Measurements from ENCODE around the gene CNGA3.

The CNGA3 gene

DNA sequence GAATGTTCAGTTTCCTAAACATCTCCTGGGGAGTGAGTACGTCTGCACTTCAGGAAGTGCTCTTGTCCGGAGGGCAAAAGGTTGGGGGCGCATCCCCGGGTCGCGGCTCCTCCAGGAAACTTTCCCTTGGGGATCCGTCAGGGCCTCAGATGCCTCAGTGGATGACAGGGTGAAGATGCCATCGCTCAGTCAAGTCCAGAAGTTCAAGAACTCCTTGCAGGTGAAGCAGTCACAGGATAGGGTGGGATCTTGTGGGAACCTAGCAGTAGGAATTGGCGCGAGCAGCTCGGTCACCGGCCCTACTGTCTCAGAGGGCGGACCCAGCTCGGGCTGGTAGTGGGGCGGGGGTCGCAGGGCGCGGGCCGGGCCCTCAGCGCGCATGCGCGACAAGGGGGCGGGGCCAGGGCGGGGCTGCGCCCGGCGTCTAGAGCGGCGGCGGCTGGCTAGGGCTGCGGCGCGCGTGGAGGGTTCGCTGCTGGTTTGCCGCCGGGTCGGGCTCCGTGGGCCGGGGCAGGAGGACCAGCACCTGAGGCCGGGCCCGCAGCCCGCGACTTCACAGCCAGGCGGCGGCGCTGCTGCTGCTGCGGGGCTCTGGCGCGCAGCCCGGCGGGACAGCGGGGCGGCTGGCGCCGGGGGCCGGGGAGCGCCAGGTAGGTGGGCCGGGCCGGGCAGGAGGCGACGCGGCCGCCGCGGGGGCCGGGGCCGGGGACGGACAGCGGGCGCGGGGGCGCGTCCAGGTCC is 98.3 kb downstream of the CNGA3 start, which contains the start of gene INPP4A:
Gene INPP4A (plus strand): TSS at position 423 of the 741 bp plus-strand sequence. CDS start 75,191 bp downstream, outside the sequence.
- peak; percentile 79 for DNase-seq (ENCODE audit: low spot score)

DNA sequence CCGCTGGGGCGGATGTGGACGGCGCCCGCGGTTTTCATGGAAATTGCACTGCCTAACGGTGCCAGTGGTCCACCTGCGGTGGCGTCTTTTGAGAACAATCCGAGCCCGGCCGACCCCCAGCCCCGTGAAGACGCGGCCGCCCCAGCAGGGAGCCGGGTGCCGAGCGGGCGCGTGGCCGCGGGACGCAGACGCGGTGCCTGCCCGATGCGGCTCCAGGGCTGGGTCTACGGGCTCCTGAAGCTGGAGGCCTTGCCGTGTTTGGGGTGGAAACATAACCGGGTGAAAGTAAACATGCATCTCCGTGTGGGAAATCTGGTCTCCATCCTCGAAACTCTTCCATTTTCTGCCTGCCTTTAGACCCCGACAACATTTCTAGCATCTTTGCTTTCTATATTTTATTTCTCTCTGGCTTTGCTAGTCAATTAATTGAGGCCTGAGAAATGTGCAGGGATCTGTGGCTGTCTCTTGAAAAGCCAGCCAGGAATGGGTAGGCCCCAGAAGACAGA is 99.0 kb downstream of the CNGA3 start:
- no peak for DNase-seq (ENCODE audit: low spot score)

DNA sequence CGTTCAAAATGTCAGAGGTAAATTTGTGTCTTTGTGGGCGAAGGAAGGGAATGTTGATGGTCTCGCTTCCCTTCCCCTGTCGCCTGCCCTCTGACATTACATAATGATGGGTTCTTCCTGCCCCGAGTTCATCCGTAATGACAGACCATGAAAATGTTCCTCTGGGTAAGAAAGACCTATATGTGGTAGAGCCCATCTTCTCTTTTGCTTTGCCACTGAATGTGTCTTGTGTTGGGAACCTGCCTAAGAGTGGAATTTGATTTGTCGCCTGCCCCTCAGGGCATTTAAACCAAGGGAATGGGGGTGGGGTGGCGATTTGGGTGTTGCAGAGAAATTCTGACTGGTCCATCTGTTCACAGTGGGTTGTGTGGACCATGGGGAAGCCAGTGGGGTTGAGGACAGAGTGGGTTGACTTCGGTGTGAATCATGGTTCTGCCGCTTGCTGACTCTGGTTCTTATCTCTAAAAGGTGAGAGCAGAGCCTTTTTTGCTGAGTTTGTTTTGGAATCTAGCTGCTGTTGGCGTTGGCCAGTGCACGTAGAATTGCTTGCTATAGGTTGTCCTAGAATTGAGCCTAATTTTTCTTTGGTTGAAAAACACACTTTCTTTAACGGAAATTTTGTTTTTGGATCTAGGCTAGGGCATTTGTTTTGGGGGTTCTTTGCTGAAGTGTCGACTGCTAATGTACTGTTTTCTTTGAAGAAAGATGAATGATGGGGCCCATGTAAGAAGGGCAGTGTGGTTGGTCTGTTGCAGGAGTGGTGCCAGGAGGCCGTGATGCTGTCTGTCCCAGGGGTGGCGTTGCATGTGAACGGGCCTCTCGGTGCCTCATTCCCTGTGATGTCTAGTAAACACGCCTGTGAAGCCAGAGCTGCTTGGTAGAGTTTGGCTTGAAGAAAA is 99.7 kb downstream of the CNGA3 start:
- no peak for DNase-seq (ENCODE audit: low spot score)

DNA sequence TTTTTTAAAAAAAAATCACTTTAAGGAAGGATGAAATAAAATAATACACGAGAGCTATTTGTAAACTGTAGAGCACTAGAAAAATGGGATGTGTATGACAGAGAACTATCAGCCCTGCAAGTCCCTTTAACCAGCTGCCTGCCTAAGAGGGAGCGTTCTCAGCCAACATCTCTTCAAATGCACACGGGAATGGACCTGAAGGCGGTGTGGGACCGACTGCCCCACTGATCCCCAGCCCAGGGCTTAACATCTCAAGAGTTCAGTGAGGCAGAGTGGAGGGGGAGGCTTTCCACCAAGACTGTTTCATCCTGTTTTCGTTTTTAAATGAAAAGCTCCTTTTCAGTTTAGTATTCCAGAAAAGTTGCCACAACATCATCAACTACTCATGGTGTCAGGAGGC is 100.6 kb downstream of the CNGA3 start:
- no peak for DNase-seq (ENCODE audit: low spot score)

All from CD4-positive, alpha-beta T cell treated with Interleukin-6 at 100 ng/mL for 8 hours (primary cell).